NCI-H226 (cell line): ENCODE data around the gene KLLN.
"Not testable (repeated sequence)": the region's sequence is repeated elsewhere in the genome, so short reads cannot be mapped to it uniquely, and the experiment has no call there.

Source experiments
- DNase-seq: peaks from one replicate; pipeline ENCODE4 v3.0.0-alpha.2; 2015

Gene KLLN

DNA sequence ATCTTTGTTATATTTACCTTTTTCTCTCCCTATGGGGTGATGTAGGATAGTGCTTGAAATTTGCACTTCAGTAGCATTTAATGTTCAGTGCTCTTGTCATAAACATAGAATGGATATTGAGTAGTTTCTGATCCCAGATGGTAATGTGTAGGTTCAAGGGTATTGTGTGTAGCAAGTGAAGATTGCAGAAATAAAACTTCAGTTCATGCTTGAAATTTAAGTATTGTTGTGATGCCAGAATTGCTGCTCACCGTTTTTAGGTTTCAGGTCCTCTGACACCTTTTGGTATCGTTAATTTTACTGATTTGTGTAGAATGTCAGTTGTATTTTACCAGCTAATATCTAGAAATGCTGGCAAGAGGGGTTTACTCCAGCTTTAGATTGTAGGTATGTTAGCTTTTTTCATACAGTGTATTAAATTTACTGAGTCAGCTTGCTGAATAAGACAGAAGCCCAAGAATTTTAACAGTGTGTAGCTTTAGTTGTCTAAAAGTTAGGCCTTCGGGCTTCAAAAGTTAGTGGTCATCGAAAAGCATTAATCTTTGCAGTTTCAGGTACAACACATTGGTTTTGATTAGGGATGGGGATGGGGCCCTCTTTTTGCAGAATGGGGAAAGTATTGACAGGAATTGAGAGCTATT, 2.0 kb upstream of the KLLN start:
- DNase-seq = no peak

DNA sequence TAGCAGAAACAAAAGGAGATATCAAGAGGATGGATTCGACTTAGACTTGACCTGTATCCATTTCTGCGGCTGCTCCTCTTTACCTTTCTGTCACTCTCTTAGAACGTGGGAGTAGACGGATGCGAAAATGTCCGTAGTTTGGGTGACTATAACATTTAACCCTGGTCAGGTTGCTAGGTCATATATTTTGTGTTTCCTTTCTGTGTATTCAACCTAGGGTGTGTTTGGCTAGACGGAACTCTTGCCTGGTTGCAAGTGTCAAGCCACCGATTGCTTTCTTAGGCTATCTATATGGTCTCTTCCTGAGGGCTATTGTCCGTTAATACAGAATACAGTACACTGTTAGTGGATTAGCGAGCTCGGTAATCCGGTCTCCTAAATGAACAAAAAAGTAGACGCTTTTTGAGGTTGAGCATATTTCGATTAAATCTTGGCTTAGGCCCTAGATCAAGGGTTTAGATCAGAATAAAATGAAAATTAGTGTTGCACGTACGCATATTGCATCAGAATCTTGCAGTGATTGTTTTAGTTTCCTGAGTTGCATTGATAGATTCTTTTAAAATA, 1.2 kb upstream of the KLLN start:
- DNase-seq = no peak

DNA sequence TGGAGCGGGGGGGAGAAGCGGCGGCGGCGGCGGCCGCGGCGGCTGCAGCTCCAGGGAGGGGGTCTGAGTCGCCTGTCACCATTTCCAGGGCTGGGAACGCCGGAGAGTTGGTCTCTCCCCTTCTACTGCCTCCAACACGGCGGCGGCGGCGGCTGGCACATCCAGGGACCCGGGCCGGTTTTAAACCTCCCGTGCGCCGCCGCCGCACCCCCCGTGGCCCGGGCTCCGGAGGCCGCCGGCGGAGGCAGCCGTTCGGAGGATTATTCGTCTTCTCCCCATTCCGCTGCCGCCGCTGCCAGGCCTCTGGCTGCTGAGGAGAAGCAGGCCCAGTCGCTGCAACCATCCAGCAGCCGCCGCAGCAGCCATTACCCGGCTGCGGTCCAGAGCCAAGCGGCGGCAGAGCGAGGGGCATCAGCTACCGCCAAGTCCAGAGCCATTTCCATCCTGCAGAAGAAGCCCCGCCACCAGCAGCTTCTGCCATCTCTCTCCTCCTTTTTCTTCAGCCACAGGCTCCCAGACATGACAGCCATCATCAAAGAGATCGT, 690 bp upstream of the KLLN start:
- DNase-seq = not testable (repeated sequence)

DNA sequence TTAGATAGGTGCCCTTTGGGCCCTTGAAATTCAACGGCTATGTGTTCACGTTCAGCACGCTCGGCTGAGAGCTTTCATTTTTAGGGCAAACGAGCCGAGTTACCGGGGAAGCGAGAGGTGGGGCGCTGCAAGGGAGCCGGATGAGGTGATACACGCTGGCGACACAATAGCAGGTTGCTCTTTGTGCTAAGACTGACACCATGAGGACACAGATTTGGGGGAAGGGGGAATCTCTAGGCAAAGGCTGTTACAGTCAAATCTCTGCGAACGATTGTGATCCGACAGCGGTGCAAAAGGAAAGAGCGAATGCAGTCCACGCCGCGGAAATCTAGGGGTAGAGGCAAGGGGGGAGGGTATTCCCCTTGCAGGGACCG, 667 bp downstream of the KLLN start:
- no peak for DNase-seq

DNA sequence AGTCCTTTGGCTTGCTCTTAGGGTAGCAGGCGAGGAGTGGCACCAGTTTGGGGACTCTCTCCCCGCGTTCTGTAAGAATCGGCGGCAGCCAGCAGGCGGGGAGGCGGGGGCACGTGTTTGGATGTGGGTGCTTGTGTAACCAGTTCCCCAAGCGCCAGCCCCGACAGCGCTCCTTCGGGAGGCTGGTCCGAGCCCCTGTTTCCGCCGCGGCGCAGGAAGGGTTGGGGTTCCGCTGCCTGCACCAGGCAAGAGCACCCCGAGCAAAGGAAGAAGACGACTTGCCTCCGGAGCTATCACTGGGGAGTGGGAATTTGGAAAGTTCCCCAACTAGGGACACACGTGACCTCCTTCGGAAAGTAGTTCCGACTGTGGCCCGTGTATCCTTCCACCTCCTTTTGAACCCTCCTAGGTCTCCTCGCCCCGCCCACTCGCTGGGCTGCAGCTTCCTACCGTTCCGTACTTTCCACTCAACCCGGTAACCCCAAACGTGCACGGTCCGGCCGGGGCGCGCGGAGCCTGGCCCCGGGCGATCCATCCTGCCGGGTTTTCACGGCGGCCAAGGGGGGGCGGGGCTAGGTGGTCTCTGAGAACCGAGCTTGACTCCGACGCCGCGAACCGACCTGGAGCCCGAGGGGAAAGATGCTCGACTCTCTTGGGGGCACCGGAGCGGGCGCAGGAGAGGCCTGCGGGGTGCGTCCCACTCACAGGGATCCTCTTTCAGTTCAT, 1.2 kb downstream of the KLLN start:
- peak; percentile 93 for DNase-seq

DNA sequence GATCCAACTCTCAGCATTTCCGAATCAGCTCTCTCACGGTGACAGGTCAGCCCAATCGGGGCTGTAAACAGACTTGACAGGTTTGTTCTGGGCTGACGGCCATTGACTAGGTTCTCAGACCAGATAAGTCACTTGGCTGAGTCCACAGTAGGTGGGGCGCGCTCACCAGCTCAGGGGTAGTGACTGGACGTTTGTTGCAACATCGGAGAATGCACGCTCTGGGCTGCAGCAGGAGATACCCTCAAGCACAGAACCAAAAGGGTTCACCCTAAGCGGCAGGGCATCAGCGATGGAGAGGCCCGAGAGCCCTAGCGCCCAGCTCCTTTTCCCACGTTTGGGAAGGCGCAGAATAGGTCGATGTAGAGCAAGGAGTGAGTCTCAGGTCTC, 1.8 kb downstream of the KLLN start:
- DNase-seq = peak; percentile 86

DNA sequence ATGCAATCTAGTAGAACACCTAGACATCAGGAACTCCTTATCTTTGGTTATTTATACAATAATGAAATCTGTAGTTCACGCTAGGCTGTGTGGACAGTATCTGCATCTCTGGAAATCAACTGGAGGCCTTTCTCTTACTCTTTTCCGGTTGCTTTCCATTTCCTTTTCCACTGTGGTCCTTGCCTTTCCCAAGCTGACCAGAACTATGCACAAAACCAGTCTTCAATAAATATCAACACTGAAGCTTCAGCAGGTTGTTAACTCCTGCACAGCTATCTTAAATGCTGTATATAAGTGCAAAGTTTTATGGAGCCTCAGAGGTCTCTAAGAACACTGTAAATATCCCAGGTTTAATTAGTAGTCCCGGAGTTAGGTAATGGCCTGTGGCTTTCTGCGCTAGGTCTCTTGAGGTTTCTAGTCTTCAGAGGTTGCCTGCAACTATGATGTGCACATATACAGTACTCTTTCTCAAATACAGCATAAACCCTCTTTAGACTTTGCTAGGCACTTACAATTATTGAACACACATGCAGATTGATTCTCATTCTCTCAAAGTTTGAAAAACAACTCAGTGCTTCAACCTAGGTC, 2.4 kb downstream of the KLLN start:
- no peak for DNase-seq

DNA sequence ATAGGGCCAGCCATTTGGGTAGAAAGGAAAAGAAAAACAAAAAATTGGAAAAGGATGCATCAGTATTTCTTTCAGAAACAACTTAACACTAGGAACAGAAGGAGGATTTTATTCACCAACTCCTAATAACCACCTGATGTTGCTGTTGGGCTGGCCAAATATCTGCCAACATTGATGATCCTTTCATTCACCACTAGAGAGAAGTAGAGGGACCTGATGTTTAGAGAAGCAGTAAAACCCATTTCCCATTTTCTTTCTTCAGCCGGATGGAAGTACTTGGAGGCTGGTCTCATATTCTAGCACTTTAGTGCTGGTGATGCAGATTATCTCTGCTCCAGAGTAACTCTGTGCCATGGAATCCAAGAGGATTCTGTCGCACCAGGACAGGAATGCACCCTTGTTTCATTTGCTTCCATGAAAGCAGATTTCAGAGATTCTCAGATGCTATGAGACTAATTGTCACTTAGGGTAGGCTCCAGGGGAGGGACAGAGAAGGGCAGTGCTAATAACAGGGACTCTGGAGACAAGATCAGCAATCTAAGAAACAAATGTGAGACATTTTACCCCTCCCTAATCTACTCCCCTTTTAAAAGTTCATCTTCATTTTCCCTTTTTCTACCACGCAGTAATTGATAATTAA, 3.1 kb downstream of the KLLN start:
- peak; percentile 56 for DNase-seq

DNA sequence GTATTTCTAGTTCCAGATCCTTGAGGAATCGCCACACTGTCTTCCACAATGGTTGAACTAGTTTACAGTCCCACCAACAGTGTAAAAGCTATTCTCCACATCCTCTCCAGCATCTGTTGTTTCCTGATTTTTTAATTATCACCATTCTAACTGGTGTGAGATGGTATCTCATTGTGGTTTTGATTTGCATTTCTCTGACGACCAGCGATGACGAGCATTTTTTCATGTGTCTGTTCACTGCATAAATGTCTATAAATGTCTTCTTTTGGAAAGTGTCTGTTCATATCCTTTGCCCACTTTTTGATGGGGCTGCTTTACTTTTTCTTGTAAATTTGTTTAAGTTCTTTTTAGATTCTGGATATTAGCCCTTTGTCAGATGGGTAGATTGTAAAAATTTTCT, 7.7 kb downstream of the KLLN start:
- not testable (repeated sequence) for DNase-seq

DNA sequence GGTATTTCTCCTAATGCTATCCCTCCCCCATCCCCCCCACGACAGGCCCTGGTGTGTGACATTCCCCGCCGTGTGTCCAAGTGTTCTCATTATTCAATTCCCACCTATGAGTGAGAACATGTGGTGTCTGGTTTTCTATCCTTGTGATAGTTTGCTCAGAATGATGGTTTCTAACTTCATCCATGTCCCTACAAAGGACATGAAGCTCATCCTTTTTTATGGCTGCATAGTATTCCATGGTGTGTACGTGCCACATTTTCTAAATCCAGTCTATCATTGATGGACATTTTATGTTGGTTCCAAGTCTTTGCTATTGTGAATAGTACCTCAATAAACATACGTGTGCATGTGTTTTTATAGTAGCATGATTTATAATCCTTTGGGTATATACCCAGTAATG, 8.1 kb downstream of the KLLN start:
- DNase-seq = not testable (repeated sequence)

DNA sequence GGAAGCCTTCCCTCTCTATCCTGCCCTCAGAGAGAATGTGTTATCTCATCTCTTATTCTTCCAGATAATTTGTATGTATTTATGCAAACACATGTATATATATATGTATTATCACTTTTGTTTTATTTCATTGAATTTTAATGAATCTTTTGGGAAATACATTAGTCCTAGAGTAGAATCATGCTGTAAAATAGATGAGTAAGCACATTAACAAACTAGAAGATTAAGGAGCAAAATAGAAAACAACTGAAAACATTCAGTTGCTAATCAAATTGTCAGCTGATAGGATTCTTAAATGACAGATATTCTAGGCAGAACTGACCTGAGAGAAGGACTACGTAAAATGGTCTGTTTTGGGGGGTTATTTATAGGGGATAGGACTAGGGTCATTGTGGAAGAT, 11.2 kb downstream of the KLLN start:
- no peak for DNase-seq

DNA sequence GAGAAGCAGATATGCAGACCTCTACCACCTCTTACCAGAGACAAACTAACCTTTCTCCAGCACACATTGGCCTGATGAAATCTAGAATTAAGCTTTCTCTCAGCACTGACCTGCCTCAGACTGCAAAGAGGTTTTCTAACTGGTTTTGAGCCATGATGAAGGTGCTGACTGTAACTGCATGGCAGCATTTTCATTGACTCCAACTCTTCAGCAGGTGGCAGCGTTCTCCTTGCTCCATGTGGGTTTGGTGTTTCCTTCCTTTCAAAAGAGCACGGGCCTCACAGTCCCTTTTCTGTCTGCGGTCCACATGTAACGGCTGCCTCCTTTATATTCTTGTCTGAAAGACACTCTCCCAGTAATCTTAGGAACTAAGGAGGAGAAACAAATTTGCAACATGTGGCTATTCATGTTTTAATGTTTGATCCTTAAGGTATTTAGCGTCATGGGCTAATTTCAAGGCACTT, 12.6 kb downstream of the KLLN start:
- peak; percentile 43 for DNase-seq

DNA sequence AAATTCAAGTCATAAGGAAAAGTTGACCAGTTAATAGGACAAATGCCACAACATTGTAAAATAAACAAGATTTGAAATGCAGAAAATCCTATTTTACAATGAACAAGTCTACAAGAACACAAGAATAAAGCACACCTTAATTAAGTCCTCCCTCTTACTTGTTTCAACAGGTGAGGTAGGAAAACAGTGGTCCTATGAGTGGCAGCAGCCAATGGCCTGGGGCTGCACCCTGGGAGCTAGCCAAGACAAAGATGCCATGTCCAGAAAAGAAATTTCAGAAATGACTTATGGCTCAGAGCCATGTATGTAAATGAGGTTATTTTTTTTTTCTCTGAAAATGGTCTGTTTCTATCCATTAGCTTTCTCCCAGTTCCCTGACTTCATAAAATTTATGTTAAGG, 14.3 kb downstream of the KLLN start:
- no peak for DNase-seq

DNA sequence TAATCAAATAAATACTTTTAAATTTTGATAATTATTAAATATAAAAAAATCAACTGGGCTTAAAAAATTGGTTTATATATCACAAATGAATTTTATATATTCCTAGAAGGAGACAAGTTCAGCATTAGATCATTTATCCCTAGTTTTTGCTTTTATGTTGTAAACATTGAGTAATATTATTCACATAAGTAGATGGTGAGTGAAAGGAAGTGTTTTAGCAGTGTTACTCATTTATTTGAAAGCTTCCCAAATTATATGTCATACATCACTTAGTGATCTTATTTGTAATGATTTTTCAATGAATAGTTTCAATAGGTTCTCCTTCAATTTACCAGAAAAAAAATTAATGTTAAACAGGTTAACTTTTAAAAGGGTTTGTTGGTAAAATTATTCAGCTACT, 15.8 kb downstream of the KLLN start:
- DNase-seq = no peak

DNA sequence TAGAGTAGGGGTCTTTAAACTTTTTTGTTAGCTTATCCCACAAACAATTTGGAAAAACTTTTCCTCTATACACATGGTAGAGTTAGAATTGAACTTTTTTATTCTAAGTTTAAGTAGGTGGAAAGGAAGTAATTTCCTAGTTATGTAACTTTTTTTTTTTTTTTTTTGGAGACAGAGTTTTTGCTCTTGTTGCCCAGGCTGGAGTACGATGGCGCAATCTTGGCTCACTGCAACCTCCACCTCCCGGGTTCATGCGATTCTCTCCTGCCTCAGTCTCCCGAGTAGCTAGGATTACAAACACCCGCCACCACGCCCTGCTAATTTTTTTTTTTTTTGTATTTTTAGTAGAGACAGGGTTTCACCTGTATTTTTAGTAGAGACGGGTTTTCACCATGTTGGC, 16.6 kb downstream of the KLLN start:
- DNase-seq = not testable (repeated sequence)

DNA sequence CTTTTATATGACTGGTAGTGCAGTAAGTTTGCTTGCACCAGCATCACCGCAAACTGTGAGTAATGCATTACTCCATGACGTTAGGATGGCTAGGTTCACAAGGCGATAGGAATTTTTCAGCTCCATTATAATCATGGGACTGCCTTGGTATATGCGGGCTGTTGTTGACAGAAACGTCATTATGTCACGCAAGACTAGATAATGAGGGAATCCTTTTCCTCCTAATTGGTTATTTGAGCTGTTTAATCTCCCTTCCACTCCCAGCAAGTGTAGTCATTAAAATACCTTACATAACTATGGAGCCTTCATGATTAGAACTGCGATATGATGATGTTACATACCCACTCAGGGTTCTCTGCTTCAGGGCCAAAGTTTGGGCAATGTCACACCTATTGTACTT, 17.3 kb downstream of the KLLN start:
- peak; percentile 89 for DNase-seq

DNA sequence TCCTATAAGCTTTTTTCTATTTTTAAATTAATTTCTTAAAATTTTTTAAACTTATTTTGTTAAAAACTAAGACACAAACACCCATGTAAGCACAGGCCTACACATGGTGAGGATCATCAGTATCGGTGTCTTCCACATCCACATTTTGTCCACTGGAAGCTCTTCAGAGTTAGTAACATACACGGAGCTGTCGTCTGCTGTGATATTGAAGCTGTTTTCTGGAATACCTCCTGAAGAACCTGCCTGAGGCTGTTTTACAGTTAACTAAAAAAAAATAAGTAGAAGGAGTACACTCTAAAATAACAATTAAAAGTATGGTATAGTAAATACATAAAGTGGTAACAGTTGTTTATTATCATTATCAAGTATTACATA, 17.7 kb downstream of the KLLN start:
- DNase-seq = no peak

DNA sequence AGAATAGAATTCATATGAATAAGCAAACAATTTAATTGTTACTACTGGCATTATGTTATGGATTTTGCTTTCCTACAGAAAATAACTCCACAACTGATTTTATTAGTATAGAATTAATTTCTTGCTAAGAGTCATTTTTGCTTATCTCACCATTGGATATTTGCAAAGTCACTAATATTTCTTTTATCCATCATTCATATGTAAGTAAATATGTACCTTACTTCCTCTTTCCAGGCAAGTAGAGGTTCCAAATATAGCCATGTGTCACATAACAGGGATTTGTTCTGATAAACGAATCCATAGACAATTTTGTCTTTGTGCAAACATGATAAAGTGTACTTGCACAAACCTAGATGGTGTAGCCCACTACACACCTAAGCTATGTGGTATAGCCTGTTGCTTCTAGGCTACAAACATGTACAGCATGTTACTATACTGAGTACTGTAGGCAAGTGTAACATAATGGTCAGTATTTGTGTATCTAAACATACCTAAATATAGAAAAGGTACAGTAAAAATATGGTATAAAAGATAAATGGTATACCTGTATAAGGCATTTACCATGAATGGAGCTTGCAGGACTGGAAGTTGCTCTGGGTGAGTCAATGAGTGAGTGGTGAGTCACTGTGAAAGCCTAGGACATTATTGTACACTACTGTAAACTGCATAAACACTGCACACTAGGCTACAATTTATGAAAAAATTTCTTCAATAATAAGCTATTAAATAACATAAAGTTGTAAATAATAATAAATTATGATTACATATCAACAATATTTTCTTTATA, 18.3 kb downstream of the KLLN start:
- peak; percentile 64 for DNase-seq

DNA sequence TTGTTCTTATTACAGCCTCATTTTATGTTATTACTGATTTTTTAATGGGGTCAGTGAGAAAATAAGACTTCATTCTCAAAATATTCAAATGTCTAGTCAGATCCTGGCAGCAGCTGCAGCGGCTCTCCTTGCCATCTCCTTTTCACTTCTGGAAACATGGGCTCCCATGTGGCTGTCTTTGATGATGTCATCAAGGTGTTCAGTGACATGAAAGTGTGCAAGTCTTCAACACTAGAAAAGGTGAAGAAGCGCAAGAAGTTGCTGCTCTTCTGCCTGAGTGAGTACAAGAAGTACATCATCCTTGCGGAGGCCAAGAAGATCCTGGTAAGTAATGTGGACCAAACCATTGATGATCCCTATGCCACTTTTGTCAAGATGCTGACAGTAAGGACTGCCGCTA, 19.6 kb downstream of the KLLN start:
- DNase-seq = no peak

DNA sequence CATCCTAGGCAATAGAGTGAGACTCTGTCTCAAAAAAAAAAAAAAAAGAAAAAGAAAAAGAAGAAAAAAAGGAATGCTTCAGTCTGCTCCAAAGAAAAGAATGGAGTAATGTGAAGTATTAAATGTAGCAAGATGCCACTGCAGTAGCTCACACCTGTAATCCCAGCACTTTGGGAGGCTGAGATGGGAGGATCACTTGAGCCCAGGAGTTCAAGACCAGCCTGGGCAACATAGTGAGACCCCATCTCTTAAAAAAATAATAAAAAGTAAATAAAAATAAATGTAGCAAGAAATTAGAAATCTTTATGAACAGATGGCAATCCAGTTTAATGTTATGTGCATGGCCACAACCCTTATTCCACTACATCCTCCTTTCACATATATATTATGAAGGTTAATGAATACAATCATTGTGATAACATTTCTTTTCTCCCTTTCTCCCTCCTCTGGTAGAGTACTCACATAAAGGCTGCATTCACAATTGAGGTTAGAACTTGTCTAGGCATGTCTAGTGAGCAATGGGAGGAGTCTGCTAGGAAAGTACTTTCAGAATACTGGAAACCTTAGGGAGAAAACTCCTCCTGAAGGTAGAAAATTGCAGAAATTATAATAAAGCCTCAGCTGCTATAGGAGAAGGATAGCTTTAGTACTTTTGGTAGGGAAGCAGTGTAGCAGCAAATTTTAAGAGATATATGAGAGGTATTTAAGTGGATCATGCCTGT, 20.4 kb downstream of the KLLN start:
- DNase-seq = peak; percentile 55

DNA sequence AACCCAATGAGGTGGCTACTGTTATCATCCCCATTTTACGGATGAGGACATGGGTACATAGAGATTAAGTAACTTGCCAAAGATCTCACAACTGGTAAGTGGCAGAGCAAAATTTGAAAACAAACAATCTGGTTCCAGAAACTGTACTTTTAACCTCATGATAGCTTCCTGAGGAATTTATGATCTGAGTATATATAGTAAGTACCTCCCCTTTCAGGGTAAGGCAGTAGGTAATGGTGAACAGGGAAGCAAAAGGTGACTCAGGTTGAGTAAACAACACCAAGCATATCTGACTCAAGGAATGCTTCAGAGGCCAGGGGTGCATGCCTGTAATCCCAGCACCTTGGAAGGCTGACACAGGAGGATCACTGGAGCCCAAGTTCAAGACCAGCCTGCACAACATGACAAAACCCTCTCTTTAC, 21.1 kb downstream of the KLLN start:
- DNase-seq = peak; percentile 89

DNA sequence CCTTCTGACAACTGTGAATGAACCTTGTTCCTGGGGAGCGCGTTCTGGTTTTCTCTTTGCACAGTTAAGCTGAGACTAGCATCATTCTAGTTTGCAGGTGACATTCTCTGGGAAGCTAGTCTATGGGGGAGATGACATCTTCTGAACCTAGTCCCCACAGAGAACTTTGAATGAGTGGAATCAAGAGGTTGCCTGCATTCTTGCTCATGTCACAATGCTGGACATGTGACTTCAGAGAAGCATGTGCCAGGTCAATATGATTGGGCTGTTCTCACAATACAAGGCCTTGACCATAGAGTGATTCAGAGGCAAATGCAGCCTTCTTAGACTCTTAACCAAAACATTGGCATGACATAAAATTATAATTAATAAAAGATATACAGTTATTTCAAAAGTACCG, 22.1 kb downstream of the KLLN start:
- DNase-seq = no peak
